Stimulated activated effector memory CD8-positive, alpha-beta T cell treated with anti-CD3 and anti-CD28 coated beads, Interleukin-12 subunit alpha, Interleukin-12 subunit beta, amount 100 ng/mL, for 72 hours (primary cell): ENCODE measurements around the gene MOV10L1.
"Not testable (repeated sequence)": the region's sequence is repeated elsewhere in the genome, so short reads cannot be mapped to it uniquely, and the experiment has no call there.

Source experiments
- ATAC-seq: fragments of 150-1000 bp; cut with Tn5 transposase; 2 replicates; pipeline ENCODE4 v1.10.0; 2021
- DNase-seq, 2 donors: peaks; one replicate each; pipeline ENCODE4 v3.0.0; 2021 to 2022; ENCODE audit warnings: low spot score in 2 of 2
- H3K27ac Mint-ChIP-seq: one replicate; pipeline ENCODE4 v1.8.0; 2022; ENCODE audit warnings: mild to moderate bottlenecking, mixed read lengths
- H3K36me3 Mint-ChIP-seq: one replicate; pipeline ENCODE4 v1.8.0; 2022; ENCODE audit warnings: mild to moderate bottlenecking, mixed read lengths
- H3K4me1 Mint-ChIP-seq: one replicate; pipeline ENCODE4 v1.8.0; 2022; ENCODE audit warnings: mixed read lengths
- H3K4me3 Mint-ChIP-seq: one replicate; pipeline ENCODE4 v1.8.0; 2022; ENCODE audit warnings: mild to moderate bottlenecking, mixed read lengths
- H3K9me3 Mint-ChIP-seq: one replicate; pipeline ENCODE4 v1.8.0; 2022; ENCODE audit warnings: mixed read lengths

Gene MOV10L1

GRCh38 chr22:50194037-50194805 is 104.4 kb downstream of the MOV10L1 start:
- no peaks in the 10 kb centered on the region for H3K9me3 Mint-ChIP-seq
- peaks cover 32% of the 10 kb centered on the region for H3K4me1 Mint-ChIP-seq
- H3K36me3 Mint-ChIP-seq: peaks cover 74% of the 10 kb centered on the region
- ATAC-seq (no peak), DNase-seq (no peak)
- H3K4me3 Mint-ChIP-seq: no peak overlapping the region
- H3K27ac Mint-ChIP-seq: peak overlapping the region; percentile 61

- Mint-ChIP-seq H3K36me3 (peaks cover 72% of the 10 kb centered on the region), H3K4me3 (no peak overlapping the region), H3K4me1 (peaks cover 27% of the 10 kb centered on the region), H3K9me3 (no peaks in the 10 kb centered on the region), H3K27ac (no peak overlapping the region)
- ATAC-seq: no peak
- DNase-seq: no peak
Measured at GRCh38 chr22:50196256-50196655, 106.5 kb downstream of the MOV10L1 start.

- H3K36me3 Mint-ChIP-seq: peaks cover 65% of the 10 kb centered on the region
- no peaks in the 10 kb centered on the region for H3K9me3 Mint-ChIP-seq
- no peak for DNase-seq
- no peak for ATAC-seq
- peaks cover 22% of the 10 kb centered on the region for H3K4me1 Mint-ChIP-seq
- no peak overlapping the region for H3K4me3 Mint-ChIP-seq
- H3K27ac Mint-ChIP-seq: no peak overlapping the region
Measured at GRCh38 chr22:50197000-50197800, 107.4 kb downstream of the MOV10L1 start.

GRCh38 chr22:50197856-50198623 is 108.2 kb downstream of the MOV10L1 start:
- DNase-seq: no peak
- no peak overlapping the region for H3K4me3 Mint-ChIP-seq
- peaks cover 66% of the 10 kb centered on the region for H3K36me3 Mint-ChIP-seq
- no peaks in the 10 kb centered on the region for H3K9me3 Mint-ChIP-seq
- no peak overlapping the region for H3K27ac Mint-ChIP-seq
- H3K4me1 Mint-ChIP-seq: peaks cover 19% of the 10 kb centered on the region
- no peak for ATAC-seq

- H3K27ac Mint-ChIP-seq: no peak overlapping the region
- no peak for DNase-seq
- H3K9me3 Mint-ChIP-seq: no peaks in the 10 kb centered on the region
- no peak for ATAC-seq
- H3K4me3 Mint-ChIP-seq: peak overlapping the region; percentile 67
- peaks cover 21% of the 10 kb centered on the region for H3K4me1 Mint-ChIP-seq
- peaks cover 72% of the 10 kb centered on the region for H3K36me3 Mint-ChIP-seq
Measured at GRCh38 chr22:50198624-50199017, 108.8 kb downstream of the MOV10L1 start.

GRCh38 chr22:50199251-50199721 is 109.5 kb downstream of the MOV10L1 start:
- Mint-ChIP-seq H3K4me1 (peaks cover 27% of the 10 kb centered on the region), H3K27ac (peak overlapping the region; percentile 43), H3K9me3 (no peaks in the 10 kb centered on the region), H3K36me3 (peaks cover 73% of the 10 kb centered on the region), H3K4me3 (peak overlapping the region; percentile 67)
- DNase-seq (no peak), ATAC-seq (no peak)

GRCh38 chr22:50199829-50200460 is 110.1 kb downstream of the MOV10L1 start:
- peak overlapping the region; percentile 67 for H3K4me3 Mint-ChIP-seq
- peaks cover 70% of the 10 kb centered on the region for H3K36me3 Mint-ChIP-seq
- DNase-seq (no peak), ATAC-seq (peak; percentile 1)
- peak overlapping the region; percentile 43 for H3K27ac Mint-ChIP-seq
- no peaks in the 10 kb centered on the region for H3K9me3 Mint-ChIP-seq
- peaks cover 31% of the 10 kb centered on the region for H3K4me1 Mint-ChIP-seq

- Mint-ChIP-seq H3K27ac (peak within 1 kb of the TSS; percentile 82), H3K9me3 (no peaks in the 10 kb centered on the region), H3K36me3 (peaks cover 69% of the 10 kb centered on the region), H3K4me3 (peak within 1 kb of the TSS; percentile 73), H3K4me1 (peaks cover 36% of the 10 kb centered on the region)
- ATAC-seq (peak; percentile 91), DNase-seq (peak; percentile 81 to 93)
Measured at GRCh38 chr22:50200461-50201190, 110.8 kb downstream of the MOV10L1 start, which contains the start of gene SELENOO. SELENOO (plus strand) TSS chr22:50201011; CDS start chr22:50201037, 26 bp downstream.

- DNase-seq (no peak), ATAC-seq (peak; percentile 51)
- Mint-ChIP-seq H3K4me3 (peak overlapping the region; percentile 73), H3K27ac (peak overlapping the region; percentile 82), H3K36me3 (peaks cover 66% of the 10 kb centered on the region), H3K4me1 (peaks cover 36% of the 10 kb centered on the region), H3K9me3 (no peaks in the 10 kb centered on the region)
Measured at GRCh38 chr22:50201191-50202129, 111.7 kb downstream of the MOV10L1 start.

- H3K9me3 Mint-ChIP-seq: no peaks in the 10 kb centered on the region
- H3K36me3 Mint-ChIP-seq: peaks cover 62% of the 10 kb centered on the region
- H3K27ac Mint-ChIP-seq: peak overlapping the region; percentile 82
- peak overlapping the region; percentile 73 for H3K4me3 Mint-ChIP-seq
- H3K4me1 Mint-ChIP-seq: peaks cover 36% of the 10 kb centered on the region
- DNase-seq (no peak), ATAC-seq (no peak)
Measured at GRCh38 chr22:50202130-50202666, 112.4 kb downstream of the MOV10L1 start.

- H3K9me3 Mint-ChIP-seq: no peaks in the 10 kb centered on the region
- no peak for DNase-seq
- H3K36me3 Mint-ChIP-seq: peaks cover 57% of the 10 kb centered on the region
- no peak overlapping the region for H3K4me3 Mint-ChIP-seq
- H3K27ac Mint-ChIP-seq: no peak overlapping the region
- ATAC-seq: no peak
- peaks cover 36% of the 10 kb centered on the region for H3K4me1 Mint-ChIP-seq
Measured at GRCh38 chr22:50203288-50203687, 113.5 kb downstream of the MOV10L1 start.

- Mint-ChIP-seq H3K27ac (no peak overlapping the region), H3K4me1 (peaks cover 35% of the 10 kb centered on the region), H3K36me3 (peaks cover 58% of the 10 kb centered on the region), H3K9me3 (no peaks in the 10 kb centered on the region), H3K4me3 (no peak overlapping the region)
- DNase-seq: no peak
- ATAC-seq: no peak
Measured at GRCh38 chr22:50204571-50204970, 114.8 kb downstream of the MOV10L1 start.

- ATAC-seq, DNase-seq, H3K9me3 Mint-ChIP-seq, H3K27ac Mint-ChIP-seq, H3K4me3 Mint-ChIP-seq: not testable (repeated sequence)
- H3K4me1 Mint-ChIP-seq: peaks cover 35% of the 10 kb centered on the region
- peaks cover 58% of the 10 kb centered on the region for H3K36me3 Mint-ChIP-seq
Measured at GRCh38 chr22:50204998-50205397, 115.2 kb downstream of the MOV10L1 start.
